Liver (tissue), 9 donors: ENCODE measurements around the gene NT5DC1. TPM values are rescaled to one million over a fixed set of nuclear protein-coding genes. Genes with fewer than 3 reads are reported as not detected.

Source experiments
- DNase-seq: peaks from one replicate; pipeline ENCODE4 v3.0.0-alpha.2; 2017; ENCODE audit warnings: low spot score
- H3K27ac ChIP-seq, 2 donors: one replicate each; pipeline ENCODE4 v1.7.0; 2013; ENCODE audit warnings: inconsistent platforms in 2 of 2, low read length in 2 of 2, control low read depth in 1 of 2, low read depth in 1 of 2, mild to moderate bottlenecking in 1 of 2
- H3K27me3 ChIP-seq, 4 donors: one replicate each; pipeline versions ENCODE4 v1.6.1 to v1.7.0; 2013; ENCODE audit warnings: low read length in 3 of 4, inconsistent platforms in 1 of 4, mild to moderate bottlenecking in 1 of 4, moderate library complexity in 1 of 4; ENCODE audit not compliant: control insufficient read depth in 4 of 4, insufficient read depth in 4 of 4
- H3K36me3 ChIP-seq, 4 donors: one replicate each; pipeline versions ENCODE4 v1.6.1 to v1.7.0; 2013; ENCODE audit warnings: low read length in 3 of 4, mild to moderate bottlenecking in 3 of 4, low read depth in 1 of 4, moderate library complexity in 1 of 4; ENCODE audit not compliant: control insufficient read depth in 4 of 4, insufficient read depth in 3 of 4
- H3K4me1 ChIP-seq, 4 donors: one replicate each; pipeline versions ENCODE4 v1.6.1 to v1.7.0; 2013; ENCODE audit warnings: low read length in 3 of 4, mild to moderate bottlenecking in 3 of 4, moderate library complexity in 1 of 4; ENCODE audit not compliant: control insufficient read depth in 4 of 4, insufficient read depth in 4 of 4
- H3K4me3 ChIP-seq, 3 donors: one replicate each; pipeline versions ENCODE4 v1.6.1 to v1.7.0; 2013; ENCODE audit warnings: low read length in 3 of 3, control low read depth in 1 of 3, low read depth in 1 of 3, mild to moderate bottlenecking in 1 of 3
- H3K9ac ChIP-seq, 2 donors: one replicate each; pipeline ENCODE4 v1.7.0; 2013; ENCODE audit warnings: low read length in 2 of 2, mild to moderate bottlenecking in 2 of 2, moderate library complexity in 2 of 2, control low read depth in 1 of 2, low read depth in 1 of 2
- H3K9me3 ChIP-seq, 4 donors: one replicate each; pipeline versions ENCODE4 v1.6.1 to v1.7.0; 2013; ENCODE audit warnings: low read length in 3 of 4; ENCODE audit not compliant: control insufficient read depth in 4 of 4
- ATF3 ChIP-seq: IDR thresholded peaks from 2 replicates; pipeline ENCODE4 v1.6.1; 2016; ENCODE audit warnings: antibody characterized with exemption
- CTCF ChIP-seq: fragments of 150-350 bp; IDR thresholded peaks from 2 replicates; pipeline ENCODE4 v1.5.1; 2017; ENCODE audit warnings: improper control_type of control experiment, low read depth, low read length; ENCODE audit not compliant: missing input control
- EGR1 ChIP-seq, 2 donors: IDR thresholded peaks; 2 replicates each; pipeline ENCODE4 v1.6.1; 2016 to 2018; ENCODE audit warnings: antibody characterized with exemption in 2 of 2, low read depth in 2 of 2
- FOXA1 ChIP-seq: IDR thresholded peaks from 2 replicates; pipeline ENCODE4 v1.6.1; 2016; ENCODE audit warnings: antibody characterized with exemption
- FOXA2 ChIP-seq: IDR thresholded peaks from 2 replicates; pipeline ENCODE4 v1.6.1; 2016; ENCODE audit warnings: antibody characterized with exemption
- GABPA ChIP-seq, 2 donors: IDR thresholded peaks in 1 of 2; conservative IDR thresholded peaks in 1 of 2; 2 replicates each; pipeline ENCODE4 v1.6.1; 2016; ENCODE audit warnings: antibody characterized with exemption in 2 of 2, mild to moderate bottlenecking in 1 of 2, moderate library complexity in 1 of 2
- HNF4A ChIP-seq, 2 donors: conservative IDR thresholded peaks; 2 replicates each; pipeline ENCODE4 v1.6.1; 2016; ENCODE audit warnings: antibody characterized with exemption in 2 of 2, mild to moderate bottlenecking in 2 of 2
- HNF4G ChIP-seq: IDR thresholded peaks from 2 replicates; pipeline ENCODE4 v1.6.1; 2016; ENCODE audit warnings: antibody characterized with exemption
- JUND ChIP-seq, 2 donors: IDR thresholded peaks; 2 replicates each; pipeline ENCODE4 v1.6.1; 2016; ENCODE audit warnings: antibody characterized with exemption in 2 of 2
- MAX ChIP-seq: IDR thresholded peaks from 2 replicates; pipeline ENCODE4 v1.6.1; 2016; ENCODE audit warnings: antibody characterized with exemption
- NR2F2 ChIP-seq: IDR thresholded peaks from 2 replicates; pipeline ENCODE4 v1.6.1; 2016; ENCODE audit warnings: antibody characterized with exemption
- RAD21 ChIP-seq, 2 donors: IDR thresholded peaks; 2 replicates each; pipeline ENCODE4 v1.6.1; 2016; ENCODE audit warnings: antibody characterized with exemption in 2 of 2, mild to moderate bottlenecking in 2 of 2
- REST ChIP-seq: IDR thresholded peaks from 2 replicates; pipeline ENCODE4 v1.6.1; 2016; ENCODE audit warnings: antibody characterized with exemption, mild to moderate bottlenecking
- RXRA ChIP-seq, 2 donors: IDR thresholded peaks; 2 replicates each; pipeline ENCODE4 v1.6.1; 2017 to 2018; ENCODE audit warnings: antibody characterized with exemption in 2 of 2, mild to moderate bottlenecking in 1 of 2
- SP1 ChIP-seq: IDR thresholded peaks from 2 replicates; pipeline ENCODE4 v1.6.1; 2018; ENCODE audit warnings: antibody characterized with exemption, mild to moderate bottlenecking
- TAF1 ChIP-seq: conservative IDR thresholded peaks from 2 replicates; pipeline ENCODE4 v1.6.1; 2016; ENCODE audit warnings: antibody characterized with exemption, mild to moderate bottlenecking
- YY1 ChIP-seq: IDR thresholded peaks from 2 replicates; pipeline ENCODE4 v1.6.1; 2016; ENCODE audit warnings: antibody characterized with exemption, mild to moderate bottlenecking
- ZBTB33 ChIP-seq: IDR thresholded peaks from 2 replicates; pipeline ENCODE4 v1.6.1; 2016; ENCODE audit warnings: antibody characterized with exemption
- WGBS: extraction: QIAGEN DNeasy Blood & Tissue Kit; methylation state at CpG from one replicate; pipeline ENCODE4 v1.1.7; 2013; 5-methylcytosine and 5-hydroxymethylcytosine counted together
- polyA plus RNA-seq, 2 donors: library from polyadenylated mRNA; stranded (reverse) in 1 of 2; unstranded in 1 of 2; fragments of 200-250 nt in 1 of 2; fragments of >200 nt in 1 of 2; fragmentation: Nextera tagmentation in 1 of 2; extraction: Ambion mirVana in 1 of 2; gene quantifications; one replicate each; pipeline versions ENCODE4 v1.2.1 to v1.2.3, GENCODE V29; 2013 to 2015
- total RNA-seq, 2 donors: library from RNA; depleted of rRNA; stranded (reverse); fragments of >200 nt; gene quantifications; one replicate each; pipeline ENCODE4 v1.2.3, GENCODE V29; 2014
- donor health status: healthy.
- donor health status: healthy.
- donor health status: healthy.
- donor health status: healthy.
- donor health status: healthy.

NT5DC1 gene
- total and polyA plus RNA-seq, 4 donors: 10.4 to 31.4 (median 23.3) TPM

- no peak overlapping the region for H3K27ac ChIP-seq
- H3K27me3 ChIP-seq: no peaks in the 10 kb centered on the region
- H3K36me3 ChIP-seq: peaks cover 0 to 3% (median 0%) of the 10 kb centered on the region in 4 donors
- no peak overlapping the region for H3K4me3 ChIP-seq
- H3K9ac ChIP-seq: no peak overlapping the region
- WGBS: 98% methylated on average over 18 of the region's 18 CpGs
- no peaks in the 10 kb centered on the region for H3K9me3 ChIP-seq
- no peak for TF ChIP-seq REST
- TF ChIP-seq ATF3: no peak
- TF ChIP-seq ZBTB33: no peak
- no peak for TF ChIP-seq SP1
- no peak for TF ChIP-seq YY1
- TF ChIP-seq RXRA (IDR thresholded peaks at IDR 0.05): no peak
- TF ChIP-seq MAX: no peak
- no peak for TF ChIP-seq EGR1 (IDR thresholded peaks at IDR 0.05; ENCODE audit: low read depth in 2 of 2)
- TF ChIP-seq JUND (IDR thresholded peaks at IDR 0.05): no peak
- no peak for TF ChIP-seq FOXA2
- TF ChIP-seq HNF4G: no peak
- TF ChIP-seq RAD21 (IDR thresholded peaks at IDR 0.05): no peak
- TF ChIP-seq HNF4A (conservative IDR thresholded peaks at IDR 0.05): no peak
- TF ChIP-seq TAF1: no peak
- TF ChIP-seq GABPA (IDR thresholded peaks at IDR 0.05 in 1 of 2, conservative IDR thresholded peaks at IDR 0.05 in 1 of 2): no peak
- TF ChIP-seq NR2F2: no peak
- TF ChIP-seq CTCF: no peak
- TF ChIP-seq FOXA1: no peak
- no peak for DNase-seq
- H3K4me1 ChIP-seq: peaks cover 0 to 18% (median 13%) of the 10 kb centered on the region in 4 donors
These were observed 157.9 kb downstream of the NT5DC1 start for GRCh38 chr6:116258520-116258919.
